Measurements from ENCODE around the gene MOB3A. TPM values are rescaled to one million over a fixed set of nuclear protein-coding genes. Genes with fewer than 3 reads are reported as not detected.

MOB3A gene
- total and polyA plus RNA-seq, 12 donors: 5.5 to 54.0 (median 37.1) TPM

DNA sequence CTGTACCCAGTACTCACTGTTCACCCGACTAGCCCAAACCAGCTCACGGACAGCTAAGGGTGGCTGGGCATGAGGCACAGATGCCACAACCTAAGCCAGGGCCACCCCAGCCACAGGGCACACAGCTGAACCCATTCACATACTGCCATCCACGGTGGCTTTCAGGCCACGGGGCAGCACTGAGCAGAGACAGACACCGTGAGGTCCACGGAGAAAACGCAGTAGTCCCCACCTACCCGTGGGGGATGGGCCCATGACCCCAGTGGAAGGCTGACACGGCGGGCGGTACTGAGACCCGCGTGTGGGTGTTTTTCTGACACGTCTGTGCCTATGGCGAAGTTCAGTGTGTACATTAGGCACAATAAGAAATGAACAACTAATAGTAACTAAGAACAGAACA lies 26.1 kb upstream of the MOB3A start:
- WGBS, 4 donors: 90 to 95% (median 92%) methylated on average over 9 to 15 of the region's 15 CpGs
- no peaks in the 10 kb centered on the region for H3K27me3 ChIP-seq
- H3K4me1 ChIP-seq (replicated peaks in 1 of 2): peaks cover 0 to 4% of the 10 kb centered on the region in 2 donors
- no peak overlapping the region for H3K4me3 ChIP-seq
- no peak for TF ChIP-seq POLR2A (IDR thresholded peaks at IDR 0.05)
- TF ChIP-seq, protein P1, sequence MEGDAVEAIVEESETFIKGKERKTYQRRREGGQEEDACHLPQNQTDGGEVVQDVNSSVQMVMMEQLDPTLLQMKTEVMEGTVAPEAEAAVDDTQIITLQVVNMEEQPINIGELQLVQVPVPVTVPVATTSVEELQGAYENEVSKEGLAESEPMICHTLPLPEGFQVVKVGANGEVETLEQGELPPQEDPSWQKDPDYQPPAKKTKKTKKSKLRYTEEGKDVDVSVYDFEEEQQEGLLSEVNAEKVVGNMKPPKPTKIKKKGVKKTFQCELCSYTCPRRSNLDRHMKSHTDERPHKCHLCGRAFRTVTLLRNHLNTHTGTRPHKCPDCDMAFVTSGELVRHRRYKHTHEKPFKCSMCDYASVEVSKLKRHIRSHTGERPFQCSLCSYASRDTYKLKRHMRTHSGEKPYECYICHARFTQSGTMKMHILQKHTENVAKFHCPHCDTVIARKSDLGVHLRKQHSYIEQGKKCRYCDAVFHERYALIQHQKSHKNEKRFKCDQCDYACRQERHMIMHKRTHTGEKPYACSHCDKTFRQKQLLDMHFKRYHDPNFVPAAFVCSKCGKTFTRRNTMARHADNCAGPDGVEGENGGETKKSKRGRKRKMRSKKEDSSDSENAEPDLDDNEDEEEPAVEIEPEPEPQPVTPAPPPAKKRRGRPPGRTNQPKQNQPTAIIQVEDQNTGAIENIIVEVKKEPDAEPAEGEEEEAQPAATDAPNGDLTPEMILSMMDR (IDR thresholded peaks at IDR 0.05): no peak
- intact Hi-C loops (cut with DNase I): no loop called here
- H3K36me3 ChIP-seq (replicated peaks in 1 of 2): peaks cover 0 to 98% of the 10 kb centered on the region in 2 donors
- H3K9me3 ChIP-seq (replicated peaks in 1 of 3): no peaks in the 10 kb centered on the region
- peak in 1 of 7 donors; percentile 14 for DNase-seq
- no peak overlapping the region for H3K27ac ChIP-seq

- no peak overlapping the region for H3K4me3 ChIP-seq
- H3K27me3 ChIP-seq: no peaks in the 10 kb centered on the region
- 91 to 95% (median 92%) methylated on average over 15 to 27 of the region's 27 CpGs; no CpG with 5 or more reads in 1 of the 4 donors for WGBS, 4 donors
- H3K36me3 ChIP-seq (replicated peaks in 1 of 2): peaks cover 0 to 98% of the 10 kb centered on the region in 2 donors
- no peak overlapping the region for H3K27ac ChIP-seq
- no peak for DNase-seq
- no peaks in the 10 kb centered on the region for H3K9me3 ChIP-seq (replicated peaks in 1 of 3)
- intact Hi-C loops (cut with DNase I): no loop called here
- no peak for TF ChIP-seq POLR2A (IDR thresholded peaks at IDR 0.05)
- TF ChIP-seq, protein P1 (IDR thresholded peaks at IDR 0.05): no peak
- H3K4me1 ChIP-seq (replicated peaks in 1 of 2): peaks cover 0 to 6% of the 10 kb centered on the region in 2 donors
These were observed 25.4 kb upstream of the MOB3A start for GRCh38 chr19:2121416-2122051.

GRCh38 chr19:2120821-2121220 lies 24.7 kb upstream of the MOB3A start:
- no peaks in the 10 kb centered on the region for H3K9me3 ChIP-seq (replicated peaks in 1 of 3)
- intact Hi-C loops (cut with DNase I): no loop called here
- no peak overlapping the region for H3K27ac ChIP-seq
- 90 to 98% (median 95%) methylated on average over 11 to 26 of the region's 26 CpGs for WGBS, 4 donors
- no peaks in the 10 kb centered on the region for H3K27me3 ChIP-seq
- H3K36me3 ChIP-seq (replicated peaks in 1 of 2): peaks cover 0 to 98% of the 10 kb centered on the region in 2 donors
- TF ChIP-seq, protein P1 (IDR thresholded peaks at IDR 0.05): no peak
- no peak for TF ChIP-seq POLR2A (IDR thresholded peaks at IDR 0.05)
- peaks cover 0 to 6% of the 10 kb centered on the region in 2 donors for H3K4me1 ChIP-seq (replicated peaks in 1 of 2)
- peak in 1 of 7 donors; percentile 14 for DNase-seq
- no peak overlapping the region for H3K4me3 ChIP-seq

DNA sequence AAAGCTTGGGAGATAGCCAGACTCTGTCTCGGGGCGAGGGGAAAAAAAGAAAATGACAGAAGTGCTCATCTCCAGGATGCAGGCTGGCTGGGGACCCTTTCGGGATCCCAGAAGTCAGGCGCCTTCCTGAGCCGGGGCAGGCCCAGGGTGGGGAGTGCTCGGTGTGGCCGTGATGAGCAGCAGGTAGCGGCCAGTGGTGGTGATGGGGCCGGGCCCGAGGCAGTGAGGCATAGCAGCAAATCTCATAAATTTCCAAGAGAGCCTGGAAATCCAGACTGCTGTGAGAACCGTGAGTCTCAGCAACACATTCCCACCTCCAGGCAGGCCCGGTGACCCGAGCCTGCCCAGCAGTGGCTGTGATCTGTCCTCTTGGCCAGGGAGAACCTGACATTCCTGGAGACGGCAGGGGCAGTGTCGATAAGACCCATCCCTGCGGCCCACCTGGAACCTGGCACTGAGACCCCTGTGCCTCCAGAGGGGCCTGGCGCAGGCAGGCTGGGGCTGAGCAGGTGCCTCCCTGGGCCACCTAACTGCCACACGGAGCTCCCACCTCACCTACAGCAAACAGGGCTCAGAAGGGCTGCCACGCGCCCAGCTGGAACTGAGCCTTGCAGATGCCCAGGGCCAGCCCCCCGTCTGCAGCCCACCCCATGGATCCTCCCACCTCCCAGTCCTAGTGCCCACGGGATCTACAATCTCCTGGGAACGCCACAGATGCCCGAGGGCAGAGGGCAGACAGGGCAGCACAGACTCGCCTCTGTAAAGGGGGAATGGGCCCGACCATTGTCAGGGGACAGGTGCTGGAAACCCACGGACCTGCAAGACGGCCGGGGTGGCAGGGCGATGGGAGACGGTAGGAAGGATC lies 24.0 kb upstream of the MOB3A start:
- intact Hi-C loops (cut with DNase I): no loop called here
- DNase-seq: peak in 1 of 7 donors; percentile 14
- no peak overlapping the region for H3K4me3 ChIP-seq
- H3K27me3 ChIP-seq: no peaks in the 10 kb centered on the region
- 91 to 93% (median 92%) methylated on average over 25 to 31 of the region's 31 CpGs for WGBS, 4 donors
- H3K27ac ChIP-seq: no peak overlapping the region
- H3K36me3 ChIP-seq (replicated peaks in 1 of 2): peaks cover 0 to 98% of the 10 kb centered on the region in 2 donors
- no peak for TF ChIP-seq POLR2A (IDR thresholded peaks at IDR 0.05)
- TF ChIP-seq, protein P1 (IDR thresholded peaks at IDR 0.05): no peak
- peaks cover 0 to 6% of the 10 kb centered on the region in 2 donors for H3K4me1 ChIP-seq (replicated peaks in 1 of 2)
- H3K9me3 ChIP-seq (replicated peaks in 1 of 3): no peaks in the 10 kb centered on the region

Data from adrenal gland (tissue), 12 donors.